ENCODE measurements around the gene SYP.

DNA sequence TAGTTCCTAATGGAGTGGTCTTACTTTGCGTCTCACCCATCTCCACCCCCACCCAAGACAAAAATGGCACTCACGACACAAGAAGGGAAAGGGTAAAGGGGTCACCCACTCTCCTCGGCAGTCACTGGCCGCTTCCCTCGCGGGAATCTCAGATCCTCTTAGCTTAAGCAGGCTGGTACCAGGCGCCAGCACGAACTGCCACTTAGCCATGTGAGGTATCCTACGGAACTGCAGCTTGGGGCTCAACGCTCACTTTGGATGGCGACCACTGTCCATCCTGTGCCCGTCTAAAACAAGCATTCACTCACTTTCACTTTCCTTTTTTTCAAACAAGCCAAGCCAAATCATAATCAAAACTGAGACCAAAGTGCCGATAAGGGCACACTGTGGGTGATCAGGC is 52.1 kb downstream of the SYP start:
- TF ChIP-seq CTCF (IDR thresholded peaks at IDR 0.05): no peak
- TF ChIP-seq POLR2A (IDR thresholded peaks at IDR 0.05): no peak
- no peak for TF ChIP-seq EP300 (IDR thresholded peaks at IDR 0.05; ENCODE audit: low read depth)
- TF ChIP-seq POLR2AphosphoS5 (IDR thresholded peaks at IDR 0.05): no peak
